Cardiac fibroblast (primary cell): Measurements from ENCODE around the gene ORMDL2.
"Not testable (repeated sequence)": the region's sequence is repeated elsewhere in the genome, so short reads cannot be mapped to it uniquely, and the experiment has no call there.

Experiments
- DNase-seq, 2 donors: peaks; one replicate each; pipeline versions ENCODE4 v3.0.0 to v3.0.0-alpha.2; 2010; ENCODE audit warnings: low read depth in 2 of 2
- H3K4me3 ChIP-seq, 2 donors: replicated peaks in 1 of 2; 1 replicate in 1 of 2; 2 replicates in 1 of 2; pipeline ENCODE4 v1.5.1; 2011; ENCODE audit warnings: low read depth in 2 of 2, low read length in 2 of 2, mild to moderate bottlenecking in 2 of 2, moderate library complexity in 1 of 2
- CTCF ChIP-seq: IDR thresholded peaks from one replicate; pipeline ENCODE4 v1.5.1; 2011; ENCODE audit warnings: low read depth, mild to moderate bottlenecking, low read length, inconsistent platforms

ORMDL2 gene

GRCh38 chr12:55849616-55850343, 31.9 kb downstream of the ORMDL2 start:
- no peak for TF ChIP-seq CTCF
- DNase-seq: peak in 1 of 2 donors; percentile 47
- H3K4me3 ChIP-seq: no peak overlapping the region

GRCh38 chr12:55850401-55850800, 32.6 kb downstream of the ORMDL2 start:
- H3K4me3 ChIP-seq: no peak overlapping the region
- no peak for DNase-seq
- TF ChIP-seq CTCF: no peak

- no peak for TF ChIP-seq CTCF
- peak; percentile 53 to 60 for DNase-seq
- no peak overlapping the region for H3K4me3 ChIP-seq
Measured at GRCh38 chr12:55850893-55851292, 33.1 kb downstream of the ORMDL2 start.

- H3K4me3 ChIP-seq: no peak overlapping the region
- DNase-seq: no peak
- TF ChIP-seq CTCF: no peak
Measured at GRCh38 chr12:55852740-55853139, 34.9 kb downstream of the ORMDL2 start.

- DNase-seq: no peak
- no peak overlapping the region for H3K4me3 ChIP-seq
- no peak for TF ChIP-seq CTCF
Measured at GRCh38 chr12:55861396-55861795, 43.6 kb downstream of the ORMDL2 start.

- no peak overlapping the region for H3K4me3 ChIP-seq
- no peak for DNase-seq
- no peak for TF ChIP-seq CTCF
Measured at GRCh38 chr12:55861871-55862270, 44.0 kb downstream of the ORMDL2 start.

- no peak for DNase-seq
- H3K4me3 ChIP-seq: no peak overlapping the region
- TF ChIP-seq CTCF: no peak
Measured at GRCh38 chr12:55862286-55862685, 44.4 kb downstream of the ORMDL2 start.

GRCh38 chr12:55862931-55863330, 45.1 kb downstream of the ORMDL2 start:
- not testable (repeated sequence) for H3K4me3 ChIP-seq, DNase-seq
